Measurements from ENCODE around the gene RCAN1. TPM values are rescaled to one million over a fixed set of nuclear protein-coding genes. Genes with fewer than 3 reads are reported as not detected.

Gene RCAN1
- total RNA-seq, 1 experiment from 2014 or later = 5.4 TPM

DNA sequence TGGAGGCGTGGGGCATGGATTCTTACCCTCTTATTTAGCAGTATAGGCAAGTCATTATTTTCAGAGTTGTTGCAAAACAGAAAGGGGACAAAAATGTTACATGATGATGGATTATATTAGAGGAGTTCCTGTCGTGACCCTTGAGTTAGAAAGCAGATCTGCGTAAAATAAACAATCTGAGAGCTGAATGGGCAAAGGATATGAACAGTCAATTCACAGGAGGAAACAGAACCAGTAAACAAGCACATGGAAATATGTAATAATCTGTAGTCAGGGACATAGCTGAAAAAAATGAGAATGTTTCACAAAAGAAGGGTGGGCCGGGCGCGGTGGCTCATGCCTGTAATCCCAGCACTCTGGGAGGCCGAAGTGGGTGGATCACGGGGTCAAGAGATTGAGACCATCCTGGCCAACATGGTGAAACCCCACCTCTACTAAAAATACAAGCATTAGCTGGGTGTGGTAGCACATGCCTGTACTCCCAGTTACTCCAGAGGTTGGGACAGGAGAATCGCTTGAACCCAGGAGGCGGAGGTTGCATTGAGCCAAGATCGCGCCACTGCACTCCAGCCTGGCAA lies 20.9 kb downstream of the RCAN1 start:
- no peaks in the 10 kb centered on the region for H3K4me1 ChIP-seq (ENCODE audit: insufficient read depth, low read length, poor library complexity, severe bottlenecking)
- CTCF ChIA-PET = no interaction called here
- no peak overlapping the region for H3K27ac ChIP-seq (ENCODE audit: low read depth, low read length, poor library complexity, severe bottlenecking)
- BruUV-seq (replicated peaks) = no TSS peak
- no peak for DNase-seq (ENCODE audit: low spot score)
- H3K9me3 ChIP-seq (ENCODE audit: low read depth, low read length, poor library complexity, severe bottlenecking) = no peaks in the 10 kb centered on the region
- H3K4me3 ChIP-seq (ENCODE audit: low read depth, low read length, poor library complexity, severe bottlenecking) = no peak overlapping the region
- H3K36me3 ChIP-seq (ENCODE audit: insufficient read depth, low read length, poor library complexity, severe bottlenecking) = no peaks in the 10 kb centered on the region
- H3K27me3 ChIP-seq (replicated peaks; ENCODE audit: insufficient read depth, low read depth, low read length, poor library complexity) = no peaks in the 10 kb centered on the region
- POLR2A ChIA-PET (ENCODE audit: low non-redundant PET) = no interaction called here
- intact Hi-C loops (cut with micrococcal nuclease; ENCODE audit: unreplicated experiment) = no loop called here
- TF ChIP-seq, protein P1, sequence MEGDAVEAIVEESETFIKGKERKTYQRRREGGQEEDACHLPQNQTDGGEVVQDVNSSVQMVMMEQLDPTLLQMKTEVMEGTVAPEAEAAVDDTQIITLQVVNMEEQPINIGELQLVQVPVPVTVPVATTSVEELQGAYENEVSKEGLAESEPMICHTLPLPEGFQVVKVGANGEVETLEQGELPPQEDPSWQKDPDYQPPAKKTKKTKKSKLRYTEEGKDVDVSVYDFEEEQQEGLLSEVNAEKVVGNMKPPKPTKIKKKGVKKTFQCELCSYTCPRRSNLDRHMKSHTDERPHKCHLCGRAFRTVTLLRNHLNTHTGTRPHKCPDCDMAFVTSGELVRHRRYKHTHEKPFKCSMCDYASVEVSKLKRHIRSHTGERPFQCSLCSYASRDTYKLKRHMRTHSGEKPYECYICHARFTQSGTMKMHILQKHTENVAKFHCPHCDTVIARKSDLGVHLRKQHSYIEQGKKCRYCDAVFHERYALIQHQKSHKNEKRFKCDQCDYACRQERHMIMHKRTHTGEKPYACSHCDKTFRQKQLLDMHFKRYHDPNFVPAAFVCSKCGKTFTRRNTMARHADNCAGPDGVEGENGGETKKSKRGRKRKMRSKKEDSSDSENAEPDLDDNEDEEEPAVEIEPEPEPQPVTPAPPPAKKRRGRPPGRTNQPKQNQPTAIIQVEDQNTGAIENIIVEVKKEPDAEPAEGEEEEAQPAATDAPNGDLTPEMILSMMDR (conservative IDR thresholded peaks at IDR 0.05; ENCODE audit: low read depth, low read length) = no peak
- TF ChIP-seq EZH2 (IDR thresholded peaks at IDR 0.05; ENCODE audit: borderline replicate concordance, low read depth, low read length, poor library complexity, severe bottlenecking) = no peak

DNA sequence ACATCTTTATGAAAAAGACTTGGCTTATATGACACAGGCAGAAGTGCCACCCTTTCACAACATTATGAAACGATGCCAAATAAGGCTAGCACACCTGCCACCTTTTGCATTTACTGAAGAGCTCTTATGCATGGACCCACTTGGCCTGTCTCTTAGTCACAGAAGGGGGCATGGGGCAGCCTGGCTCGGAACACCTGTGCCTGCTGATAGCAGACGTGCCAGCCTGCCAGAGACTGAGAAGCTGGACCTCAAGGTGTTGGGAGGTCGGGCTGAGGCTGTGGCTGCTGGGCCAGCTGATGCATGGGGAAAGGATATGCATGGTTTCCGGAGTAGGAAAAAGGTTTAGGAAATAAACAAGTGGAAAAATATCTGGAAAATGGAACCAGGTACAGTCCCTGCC lies 21.5 kb downstream of the RCAN1 start:
- no peaks in the 10 kb centered on the region for H3K27me3 ChIP-seq (replicated peaks; ENCODE audit: insufficient read depth, low read depth, low read length, poor library complexity)
- POLR2A ChIA-PET (ENCODE audit: low non-redundant PET) = no interaction called here
- H3K36me3 ChIP-seq (ENCODE audit: insufficient read depth, low read length, poor library complexity, severe bottlenecking) = no peaks in the 10 kb centered on the region
- no peaks in the 10 kb centered on the region for H3K9me3 ChIP-seq (ENCODE audit: low read depth, low read length, poor library complexity, severe bottlenecking)
- no peak overlapping the region for H3K27ac ChIP-seq (ENCODE audit: low read depth, low read length, poor library complexity, severe bottlenecking)
- no peak for DNase-seq (ENCODE audit: low spot score)
- TF ChIP-seq EZH2 (IDR thresholded peaks at IDR 0.05; ENCODE audit: borderline replicate concordance, low read depth, low read length, poor library complexity, severe bottlenecking) = no peak
- TF ChIP-seq, protein P1 (conservative IDR thresholded peaks at IDR 0.05; ENCODE audit: low read depth, low read length) = no peak
- BruUV-seq (replicated peaks) = no TSS peak
- CTCF ChIA-PET = no interaction called here
- no peak overlapping the region for H3K4me3 ChIP-seq (ENCODE audit: low read depth, low read length, poor library complexity, severe bottlenecking)
- intact Hi-C loops (cut with micrococcal nuclease; ENCODE audit: unreplicated experiment) = no loop called here
- no peaks in the 10 kb centered on the region for H3K4me1 ChIP-seq (ENCODE audit: insufficient read depth, low read length, poor library complexity, severe bottlenecking)

DNA sequence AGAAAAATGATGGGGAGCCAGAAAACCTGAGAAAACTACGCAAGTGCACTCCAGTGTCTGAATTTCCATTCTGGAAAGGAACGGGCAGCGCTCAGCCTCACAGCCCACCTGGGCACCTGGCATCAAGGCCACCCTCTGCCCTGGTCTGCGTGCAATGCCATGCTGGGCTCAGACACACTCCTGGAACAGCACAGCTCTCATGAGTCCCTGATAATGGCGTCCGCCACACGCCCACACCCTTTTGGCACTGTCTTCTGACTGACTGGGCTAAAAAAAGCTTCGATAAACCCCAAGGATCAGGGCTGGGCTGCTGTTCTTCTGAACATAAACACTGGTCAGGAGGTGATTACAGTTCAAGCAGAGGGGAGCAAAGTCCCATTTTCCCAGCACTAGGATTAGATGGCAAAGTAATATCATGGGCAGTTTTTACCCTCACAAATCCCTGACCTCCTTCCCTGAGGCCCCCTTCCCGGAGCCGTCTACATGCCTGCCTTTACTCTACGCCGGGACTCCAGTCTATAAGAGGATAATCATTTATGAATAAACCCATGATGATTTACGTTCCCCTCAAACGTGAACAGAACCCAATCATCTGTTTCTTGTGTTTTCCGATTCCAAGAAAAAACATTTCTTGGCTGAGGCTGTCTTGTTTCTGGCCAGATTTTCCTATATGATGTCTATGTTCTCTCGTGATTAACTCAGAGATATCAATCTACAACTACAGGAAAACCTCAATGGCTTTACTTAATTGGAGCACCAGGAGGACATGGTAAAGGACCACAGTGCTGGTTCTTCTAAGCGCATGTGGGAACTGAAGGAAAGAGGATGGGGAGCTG lies 22.6 kb downstream of the RCAN1 start:
- no peaks in the 10 kb centered on the region for H3K9me3 ChIP-seq (ENCODE audit: low read depth, low read length, poor library complexity, severe bottlenecking)
- H3K4me3 ChIP-seq (ENCODE audit: low read depth, low read length, poor library complexity, severe bottlenecking) = no peak overlapping the region
- BruUV-seq (replicated peaks) = no TSS peak
- H3K27ac ChIP-seq (ENCODE audit: low read depth, low read length, poor library complexity, severe bottlenecking) = no peak overlapping the region
- no peak for TF ChIP-seq EZH2 (IDR thresholded peaks at IDR 0.05; ENCODE audit: borderline replicate concordance, low read depth, low read length, poor library complexity, severe bottlenecking)
- TF ChIP-seq, protein P1 (conservative IDR thresholded peaks at IDR 0.05; ENCODE audit: low read depth, low read length) = no peak
- DNase-seq (ENCODE audit: low spot score) = no peak
- H3K36me3 ChIP-seq (ENCODE audit: insufficient read depth, low read length, poor library complexity, severe bottlenecking) = no peaks in the 10 kb centered on the region
- POLR2A ChIA-PET (ENCODE audit: low non-redundant PET) = no interaction called here
- no peaks in the 10 kb centered on the region for H3K4me1 ChIP-seq (ENCODE audit: insufficient read depth, low read length, poor library complexity, severe bottlenecking)
- intact Hi-C loops (cut with micrococcal nuclease; ENCODE audit: unreplicated experiment) = no loop called here
- CTCF ChIA-PET = no interaction called here
- no peaks in the 10 kb centered on the region for H3K27me3 ChIP-seq (replicated peaks; ENCODE audit: insufficient read depth, low read depth, low read length, poor library complexity)
